ENCODE data around the gene PITPNC1.
"Not testable (repeated sequence)": the region's sequence is repeated elsewhere in the genome, so short reads cannot be mapped to it uniquely, and the experiment has no call there.

The PITPNC1 gene

DNA sequence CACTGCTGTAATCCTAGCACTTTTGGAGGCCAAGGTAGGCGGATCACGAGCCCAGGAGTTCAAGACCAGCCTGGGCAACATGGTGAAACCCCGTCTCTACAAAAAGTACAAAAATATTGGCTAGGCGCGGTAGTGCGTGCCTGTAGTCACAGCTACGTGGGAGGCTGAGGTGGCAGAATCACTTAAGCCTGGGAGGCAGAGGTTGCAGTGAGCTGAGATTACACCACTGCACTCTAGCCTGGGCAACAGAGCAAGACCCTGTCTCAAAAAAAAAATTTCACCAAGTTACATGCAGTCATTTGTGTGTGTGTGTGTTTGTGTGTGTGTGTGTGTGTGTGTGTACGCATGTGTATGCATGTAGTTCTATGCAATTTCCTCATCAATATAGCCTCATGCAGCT is 325.8 kb downstream of the PITPNC1 start:
- DNase-seq = not testable (repeated sequence)

DNA sequence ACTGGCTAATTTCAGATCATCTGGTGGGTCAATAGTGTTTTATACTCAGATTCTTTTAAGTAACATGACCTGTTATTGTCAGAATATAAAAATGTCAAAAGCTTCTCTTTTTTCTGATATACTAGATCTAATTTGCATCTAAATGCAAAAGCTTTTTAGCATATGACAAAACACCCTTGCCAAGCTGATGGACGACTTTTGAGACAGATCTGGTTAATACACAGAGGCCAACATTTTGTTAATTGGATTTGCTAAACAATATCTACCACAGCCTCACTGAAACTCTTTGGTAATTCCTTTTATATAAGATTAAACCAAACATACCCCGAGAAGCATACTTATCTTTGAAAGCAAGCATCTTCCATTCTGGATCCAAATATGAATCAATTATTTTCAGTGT is 330.4 kb downstream of the PITPNC1 start:
- no peak for DNase-seq

DNA sequence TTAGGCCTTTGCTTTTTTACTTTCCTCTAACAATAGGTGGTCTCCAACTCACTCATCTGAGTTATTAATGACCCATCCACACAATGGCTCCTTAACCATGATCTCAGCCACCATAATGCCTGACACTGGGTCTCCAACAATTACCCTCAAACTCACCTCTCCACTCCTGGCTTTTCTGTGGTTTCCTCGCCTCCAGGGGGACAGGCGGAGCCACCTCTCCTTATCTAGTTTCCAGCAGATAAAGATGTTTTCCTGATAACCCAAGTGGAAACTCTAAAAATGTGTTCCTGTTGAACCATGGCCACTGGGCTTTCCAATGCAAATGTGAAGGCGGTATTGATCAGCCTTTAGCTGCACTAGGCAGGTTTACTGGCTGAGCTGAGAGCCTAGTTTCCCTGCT is 331.3 kb downstream of the PITPNC1 start:
- DNase-seq = no peak

DNA sequence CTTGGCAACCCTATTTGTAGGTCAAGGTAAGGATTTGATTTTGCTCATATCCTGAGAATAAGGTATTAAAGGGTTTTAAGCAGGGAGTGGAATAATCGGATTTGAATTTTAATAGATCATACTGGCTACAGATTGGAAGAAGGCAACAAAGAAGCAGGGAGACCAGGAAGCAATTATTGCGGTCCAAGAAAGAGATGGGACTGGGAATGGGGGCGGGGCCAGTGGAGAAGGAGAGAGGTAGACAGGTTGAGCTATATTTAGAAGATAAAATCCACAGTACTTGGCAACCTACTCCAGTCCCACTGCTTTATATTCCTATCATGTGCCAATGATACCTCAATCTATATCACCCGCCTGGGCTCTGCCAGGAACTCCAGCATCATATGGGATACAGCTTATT is 334.8 kb downstream of the PITPNC1 start:
- DNase-seq = no peak

DNA sequence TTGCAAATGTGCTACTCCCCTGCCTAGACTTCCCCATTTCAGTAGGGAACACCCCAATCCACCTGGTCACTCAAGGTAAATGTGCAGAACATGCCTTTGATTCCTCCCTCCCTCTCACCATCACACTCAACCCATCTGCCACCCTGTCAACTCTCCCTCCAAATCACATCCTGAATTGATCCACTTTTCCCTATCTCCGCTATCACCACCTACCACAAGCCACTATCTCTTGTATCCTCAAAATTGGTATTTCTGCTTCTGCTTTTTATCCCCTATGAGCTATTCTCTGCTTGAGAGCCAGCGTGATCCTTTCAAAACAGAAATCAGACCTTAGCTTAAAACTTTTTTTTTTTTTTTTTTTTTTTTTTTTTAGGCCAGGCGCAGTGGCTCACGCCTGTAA is 335.3 kb downstream of the PITPNC1 start:
- no peak for DNase-seq

DNA sequence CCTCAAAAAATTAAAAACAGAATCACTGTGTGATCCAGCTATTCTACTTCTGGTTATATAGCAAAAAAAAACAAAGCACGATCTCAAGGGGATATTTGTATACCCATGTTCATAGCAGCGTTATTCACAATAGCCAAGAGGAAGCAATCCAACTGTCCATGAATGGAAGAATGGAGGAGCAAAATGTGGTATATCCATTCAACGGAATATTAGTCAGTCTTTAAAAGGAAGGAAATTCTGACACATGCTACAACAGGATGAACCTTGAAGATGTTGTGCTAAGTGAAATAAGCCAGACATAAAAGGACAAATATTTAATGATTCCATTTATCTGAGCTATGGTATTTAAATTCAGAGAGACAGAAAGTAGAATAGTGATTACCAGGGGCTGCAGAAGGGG is 336.1 kb downstream of the PITPNC1 start:
- DNase-seq = no peak

DNA sequence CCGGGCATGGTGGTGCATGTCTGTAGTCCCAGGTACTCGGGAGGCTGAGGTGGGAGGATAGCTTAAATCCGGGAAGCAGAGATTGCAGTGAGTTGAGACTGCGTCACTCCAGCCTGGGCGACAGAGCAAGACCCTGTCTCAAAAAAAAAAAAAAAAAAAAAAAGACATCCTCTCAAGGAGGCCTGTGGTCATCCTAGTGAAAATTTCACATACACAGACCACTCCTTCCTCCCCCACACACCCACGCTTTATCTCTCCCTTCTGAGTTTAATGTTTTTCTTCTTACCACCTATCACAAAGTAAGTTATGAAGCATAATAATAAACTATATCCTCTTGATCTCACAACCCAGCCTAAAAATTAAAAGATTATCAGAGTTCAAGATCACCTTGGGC is 339.3 kb downstream of the PITPNC1 start:
- DNase-seq = no peak

DNA sequence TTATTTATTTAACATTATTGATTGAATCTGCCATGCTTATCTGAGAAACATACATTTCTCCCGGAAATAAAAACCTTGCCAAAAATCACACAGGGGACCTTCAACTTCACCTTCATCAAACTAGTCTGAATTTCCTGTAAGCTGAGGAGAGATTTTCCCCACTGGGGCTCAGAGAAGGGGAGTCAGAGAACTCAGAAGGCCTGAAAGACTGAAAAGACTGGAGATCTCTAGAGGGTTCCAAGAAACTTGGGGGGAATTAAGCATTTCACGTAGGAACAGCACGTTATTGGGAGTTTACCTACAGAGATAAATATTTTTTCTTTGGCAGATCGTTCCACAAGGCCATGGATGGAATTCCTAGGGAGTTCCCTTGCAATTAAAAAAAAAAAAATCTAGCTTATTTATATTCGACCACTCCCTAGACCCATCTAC is 340.1 kb downstream of the PITPNC1 start:
- no peak for DNase-seq

DNA sequence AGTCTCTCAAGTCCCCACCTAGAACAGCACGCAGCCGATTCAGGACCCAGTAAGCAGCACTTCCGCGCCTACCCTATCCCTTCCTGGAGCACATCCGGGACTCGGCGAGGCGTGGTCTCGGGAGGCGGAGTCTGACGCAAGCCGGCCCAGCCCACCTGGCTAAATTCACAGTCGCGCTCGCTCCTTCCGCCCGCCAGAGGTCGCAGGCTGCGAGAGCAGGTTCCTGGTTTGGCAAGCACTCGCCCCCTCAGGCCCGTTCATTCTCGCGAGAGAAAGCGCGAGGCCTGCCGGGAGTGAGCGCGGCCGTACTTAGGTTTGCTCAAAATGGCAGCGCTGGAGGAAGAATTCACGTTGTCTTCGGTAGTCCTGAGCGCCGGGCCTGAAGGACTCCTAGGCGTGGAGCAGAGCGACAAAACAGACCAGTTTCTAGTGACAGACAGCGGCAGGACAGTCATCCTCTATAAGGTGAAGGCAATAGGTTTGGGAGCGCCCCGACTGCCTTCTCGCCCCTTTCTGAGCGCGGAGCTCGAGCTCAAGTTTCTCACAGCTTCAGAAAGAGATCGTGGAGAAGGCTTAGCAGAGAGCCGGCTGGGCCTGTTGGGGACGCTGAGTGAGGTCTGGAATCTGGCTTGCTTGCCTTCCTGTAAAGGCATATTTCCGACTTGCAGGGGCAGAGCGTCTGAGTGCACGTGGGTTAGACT is 340.7 kb downstream of the PITPNC1 start, which contains the start of gene NOL11:
NOL11 (plus strand) TSS at position 313 of the 701 bp plus-strand sequence; CDS start at position 325, 12 bp downstream.
- DNase-seq = peak; percentile 98

DNA sequence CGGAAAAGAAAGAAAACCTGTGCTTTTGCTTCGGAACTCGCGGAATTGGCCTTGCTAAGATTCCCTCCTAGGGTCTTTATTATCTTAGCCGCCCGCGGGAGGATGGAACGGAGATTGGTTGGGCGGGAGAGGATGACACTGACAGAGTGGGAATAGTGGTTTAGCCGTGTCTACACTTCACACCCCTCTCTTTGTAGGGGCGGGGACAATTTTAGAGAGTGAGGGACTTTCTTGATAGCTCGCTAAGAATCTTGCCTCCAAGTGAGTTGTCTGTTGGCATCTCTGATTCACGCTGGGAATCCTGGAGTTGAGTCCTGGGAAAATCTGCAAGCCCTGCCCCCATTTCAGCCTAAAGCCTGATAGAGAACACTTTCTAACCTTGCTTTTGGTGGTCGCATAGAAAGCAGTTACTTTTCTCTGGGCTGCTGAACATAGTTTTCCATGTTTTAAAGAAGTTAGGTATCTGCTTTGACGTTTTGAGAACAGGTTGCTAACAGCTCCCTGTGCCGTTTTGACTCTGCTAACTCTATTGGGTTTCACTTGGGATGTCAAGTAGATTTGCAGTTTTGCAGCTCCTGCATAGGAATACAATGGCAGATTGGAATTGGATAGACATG is 341.4 kb downstream of the PITPNC1 start:
- no peak for DNase-seq

DNA sequence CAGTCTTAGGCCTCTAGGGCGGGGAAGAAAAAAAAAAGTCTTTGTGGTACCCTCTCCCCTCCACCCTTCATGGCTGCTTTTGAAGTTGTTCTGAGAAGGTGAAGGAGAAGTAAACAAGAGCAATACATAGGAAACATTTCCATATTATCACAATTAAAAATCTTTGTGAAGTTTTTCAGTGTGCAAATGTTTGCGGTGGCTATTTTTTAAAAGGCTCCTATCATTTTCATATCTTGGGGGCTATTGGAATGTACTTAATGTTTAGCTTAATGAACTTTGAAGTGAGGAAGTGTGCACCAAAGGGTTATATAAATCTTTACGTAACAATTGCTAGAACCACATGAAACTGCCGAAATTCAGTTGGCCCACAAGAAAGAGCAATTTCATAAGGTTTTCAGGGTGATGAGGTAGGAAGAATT is 348.3 kb downstream of the PITPNC1 start:
- DNase-seq = no peak

DNA sequence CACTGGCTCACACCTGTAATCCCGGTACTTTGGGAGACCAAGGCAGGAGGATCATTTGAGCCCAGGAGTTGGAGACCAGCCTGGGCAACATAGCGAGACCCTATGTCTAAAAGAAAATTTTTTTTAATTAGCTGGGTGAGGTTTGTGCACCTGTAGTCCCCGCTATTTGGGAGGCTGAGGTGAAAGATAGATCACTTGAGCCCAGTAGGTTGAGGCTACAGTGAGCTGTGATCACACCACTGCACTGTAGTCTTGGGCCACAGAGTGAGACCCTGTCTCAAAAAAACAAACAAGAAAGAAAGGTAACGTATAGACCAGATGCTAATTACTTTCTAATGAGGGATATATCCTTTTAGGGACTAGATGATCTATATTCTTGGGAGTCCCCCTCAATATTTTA is 348.7 kb downstream of the PITPNC1 start:
- no peak for DNase-seq

DNA sequence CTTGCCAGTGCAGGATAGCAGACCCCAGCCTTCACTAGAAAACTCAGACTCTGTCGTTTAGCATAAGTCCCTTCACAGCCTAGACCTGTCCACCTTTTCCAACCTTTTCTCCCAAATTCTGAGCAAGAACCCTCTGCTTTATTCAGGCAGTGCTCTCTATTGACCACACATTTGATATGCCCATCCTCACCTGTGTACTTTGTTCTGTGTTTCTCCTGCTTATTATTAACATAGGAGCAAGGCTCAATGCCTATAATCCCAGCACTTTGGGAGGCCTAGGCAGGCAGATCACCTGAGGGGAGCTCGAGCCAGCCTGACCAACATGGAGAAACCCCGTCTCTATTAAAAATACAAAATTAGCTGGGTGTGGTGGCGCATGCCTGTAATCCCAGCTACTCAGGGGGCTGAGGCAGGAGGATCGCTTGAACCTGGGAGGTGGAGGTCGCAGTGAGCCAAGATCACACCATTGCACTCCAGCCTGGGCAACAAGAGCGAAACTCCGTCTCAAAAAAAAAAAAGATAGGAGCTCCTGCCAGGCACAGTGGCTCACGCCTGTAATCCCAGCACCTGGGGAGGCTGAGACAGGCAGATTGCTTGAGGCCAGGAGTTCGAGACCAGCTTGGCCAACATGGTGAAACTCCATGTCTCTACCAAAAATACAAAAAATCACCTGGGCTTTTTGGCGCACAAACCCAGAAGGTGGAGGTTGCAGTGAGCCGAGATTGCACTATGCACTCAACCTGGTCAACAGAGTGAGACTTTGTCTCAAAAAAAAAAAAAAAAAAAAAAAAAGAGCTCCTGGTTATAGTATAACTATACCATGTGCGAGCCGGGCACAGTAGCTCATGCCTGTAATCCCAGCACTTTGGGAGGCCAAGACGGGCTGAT is 350.3 kb downstream of the PITPNC1 start:
- not testable (repeated sequence) for DNase-seq

DNA sequence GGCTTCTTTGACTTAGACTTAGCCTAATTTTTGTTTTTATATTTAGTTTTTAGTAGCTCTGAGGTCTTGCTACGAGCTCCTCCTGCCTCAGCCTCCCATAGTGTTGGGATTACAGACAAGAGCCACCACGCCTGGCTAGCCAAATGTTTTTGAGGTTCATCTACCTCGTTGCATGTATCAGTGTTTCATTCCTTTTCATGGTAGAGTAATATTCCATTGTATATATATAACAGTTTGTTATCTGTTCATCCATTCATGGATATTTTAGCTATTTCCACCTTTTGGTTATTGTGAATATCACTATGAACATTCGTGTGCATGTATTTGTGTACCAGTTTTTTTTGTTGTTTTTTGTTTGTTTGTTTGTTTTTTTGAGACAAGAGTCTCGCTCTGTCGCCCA is 352.8 kb downstream of the PITPNC1 start:
- DNase-seq = no peak

DNA sequence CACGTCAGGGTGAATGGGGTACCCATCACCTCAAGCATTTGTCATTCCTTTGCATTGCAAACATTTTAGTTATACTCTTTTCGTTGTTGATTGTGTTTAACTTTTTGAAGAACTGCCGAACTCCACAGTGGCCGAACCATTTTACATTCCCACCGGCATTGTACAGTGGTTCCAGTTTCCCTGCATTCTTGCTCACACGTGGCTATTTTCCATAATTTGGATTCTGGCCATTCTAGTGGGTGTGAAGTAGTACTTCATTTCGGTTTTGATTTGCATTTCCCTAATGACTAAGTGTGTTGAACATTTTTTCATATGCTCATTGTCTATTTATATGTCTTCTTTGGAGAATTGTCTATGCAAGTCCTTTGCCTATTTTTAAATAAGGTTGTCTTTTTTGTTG is 353.6 kb downstream of the PITPNC1 start:
- DNase-seq = no peak

DNA sequence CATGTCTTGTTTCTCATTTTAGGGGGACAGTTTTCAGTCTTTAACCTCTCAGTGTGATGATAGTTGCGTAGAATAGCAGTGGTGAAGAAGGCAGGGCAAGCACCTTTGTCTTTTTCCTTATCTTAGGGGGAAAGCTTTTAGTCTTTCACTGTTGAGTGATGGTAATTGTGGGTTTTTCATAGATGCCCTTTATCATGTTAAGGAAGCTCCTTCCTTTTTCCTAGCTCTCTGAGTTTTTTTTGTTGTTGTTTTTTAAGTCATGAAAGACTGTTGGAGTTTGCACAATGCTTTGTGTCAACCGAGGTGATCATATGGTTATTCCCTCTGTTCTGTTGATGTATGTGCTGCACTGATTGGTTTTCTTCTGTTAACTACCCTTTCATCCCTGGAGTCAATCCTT is 356.4 kb downstream of the PITPNC1 start:
- no peak for DNase-seq

DNA sequence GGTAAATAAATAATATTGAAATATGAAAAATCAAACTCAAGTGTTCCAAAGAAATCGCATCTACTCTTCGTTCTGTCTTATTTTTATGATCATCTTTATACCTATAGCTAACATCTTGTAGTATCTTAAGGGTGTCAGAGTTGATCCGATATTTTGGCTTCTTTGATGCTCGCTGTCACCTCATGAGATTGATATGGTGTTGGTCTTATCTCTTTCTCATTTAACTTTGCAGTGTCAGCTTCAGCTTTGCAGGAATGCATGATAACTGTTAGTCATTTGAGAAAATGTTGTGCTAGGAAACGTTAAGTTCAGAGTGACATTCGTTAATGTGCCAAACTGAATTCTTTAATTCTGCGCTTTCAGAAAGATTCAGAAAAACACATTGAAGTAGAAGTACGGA is 360.1 kb downstream of the PITPNC1 start:
- no peak for DNase-seq

DNA sequence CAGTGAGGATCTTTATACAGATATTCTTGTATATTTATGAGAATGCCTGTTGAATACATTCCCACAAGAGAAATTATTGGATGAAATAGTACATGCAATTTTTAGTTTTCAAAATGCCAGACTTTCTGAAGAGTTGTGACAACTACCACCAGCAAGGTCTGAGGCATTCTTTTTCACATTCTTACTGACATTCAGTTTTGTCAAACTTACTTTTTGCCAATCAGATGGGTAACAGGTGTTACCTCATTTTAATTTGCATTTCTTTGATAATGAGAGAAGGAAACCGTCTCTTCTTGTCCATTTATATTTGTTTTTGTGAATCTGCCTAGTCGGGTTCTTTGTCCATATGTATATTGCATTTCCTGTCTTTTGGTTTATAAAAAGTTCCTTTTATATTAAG is 364.9 kb downstream of the PITPNC1 start:
- no peak for DNase-seq

Data from NCI-H1092 (cell line).